ACC112 (cell line): ENCODE measurements around the gene CYSRT1.

Source experiments
- H2AFZ ChIP-seq: fragments of 200-600 bp; sonication (generic); one replicate; pipeline ENCODE4 v1.6.0; 2017; ENCODE audit warnings: antibody characterized with exemption, low read length; ENCODE audit not compliant: unreplicated experiment
- H3K27ac ChIP-seq: fragments of 200-600 bp; sonication (generic); 2 replicates; pipeline ENCODE4 v1.5.1; 2014; ENCODE audit warnings: low read depth, mild to moderate bottlenecking, antibody characterized with exemption, low read length, moderate library complexity
- H3K27me3 ChIP-seq: fragments of 200-600 bp; sonication (generic); 2 replicates; pipeline ENCODE4 v1.6.1; 2014; ENCODE audit warnings: mild to moderate bottlenecking, antibody characterized with exemption, low read length, moderate library complexity, mixed read lengths; ENCODE audit not compliant: insufficient read depth
- H3K36me3 ChIP-seq: fragments of 200-600 bp; sonication (generic); 2 replicates; pipeline ENCODE4 v1.6.1; 2016; ENCODE audit warnings: mild to moderate bottlenecking, antibody characterized with exemption, low read length, moderate library complexity, mixed read lengths; ENCODE audit not compliant: insufficient read depth
- H3K4me1 ChIP-seq: fragments of 200-600 bp; sonication (generic); one replicate; pipeline ENCODE4 v1.6.1; 2016; ENCODE audit warnings: low read length, mixed read lengths; ENCODE audit not compliant: insufficient read depth, unreplicated experiment, control insufficient read depth
- H3K4me3 ChIP-seq: fragments of 200-600 bp; sonication (generic); 2 replicates; pipeline ENCODE4 v1.5.1; 2014; ENCODE audit warnings: mild to moderate bottlenecking, low read depth, low read length
- H3K79me2 ChIP-seq: fragments of 200-600 bp; sonication (generic); one replicate; pipeline ENCODE4 v1.6.0; 2016; ENCODE audit warnings: low read length; ENCODE audit not compliant: control insufficient read depth, unreplicated experiment, insufficient read depth

Gene CYSRT1

GRCh38 chr9:137269231-137269772 lies 44.3 kb downstream of the CYSRT1 start:
- H3K79me2 ChIP-seq: peaks cover 5% of the 10 kb centered on the region
- peaks cover 17% of the 10 kb centered on the region; the same call in 1 of the 2 replicates for H3K36me3 ChIP-seq
- peaks cover 15% of the 10 kb centered on the region for H3K4me1 ChIP-seq
- no peaks in the 10 kb centered on the region for H3K27me3 ChIP-seq
- no peak overlapping the region for H3K27ac ChIP-seq
- no peak overlapping the region for H2AFZ ChIP-seq
- no peak overlapping the region for H3K4me3 ChIP-seq

- Histone ChIP-seq H2AFZ (no peak overlapping the region), H3K4me3 (no peak overlapping the region), H3K27ac (no peak overlapping the region), H3K4me1 (peaks cover 23% of the 10 kb centered on the region), H3K79me2 (peaks cover 5% of the 10 kb centered on the region), H3K27me3 (no peaks in the 10 kb centered on the region), H3K36me3 (peaks cover 13% of the 10 kb centered on the region; the same call in 1 of the 2 replicates)
These were observed 46.1 kb downstream of the CYSRT1 start for GRCh38 chr9:137270929-137271695.

- peaks cover 29% of the 10 kb centered on the region for H3K4me1 ChIP-seq
- H3K79me2 ChIP-seq: peaks cover 5% of the 10 kb centered on the region
- H3K27ac ChIP-seq: no peak overlapping the region
- H3K36me3 ChIP-seq: peaks cover 13% of the 10 kb centered on the region; the same call in 1 of the 2 replicates
- no peak overlapping the region for H2AFZ ChIP-seq
- no peaks in the 10 kb centered on the region for H3K27me3 ChIP-seq
- no peak overlapping the region for H3K4me3 ChIP-seq
These were observed 46.7 kb downstream of the CYSRT1 start for GRCh38 chr9:137271696-137272076.

GRCh38 chr9:137272241-137273094 lies 47.5 kb downstream of the CYSRT1 start:
- peaks cover 36% of the 10 kb centered on the region for H3K4me1 ChIP-seq
- no peak overlapping the region for H2AFZ ChIP-seq
- H3K27ac ChIP-seq: no peak overlapping the region
- peaks cover 13% of the 10 kb centered on the region; the same call in 1 of the 2 replicates for H3K36me3 ChIP-seq
- no peaks in the 10 kb centered on the region for H3K27me3 ChIP-seq
- H3K79me2 ChIP-seq: peaks cover 5% of the 10 kb centered on the region
- H3K4me3 ChIP-seq: no peak overlapping the region

- no peak overlapping the region for H2AFZ ChIP-seq
- peaks cover 13% of the 10 kb centered on the region; the same call in 1 of the 2 replicates for H3K36me3 ChIP-seq
- H3K79me2 ChIP-seq: peaks cover 7% of the 10 kb centered on the region
- H3K27ac ChIP-seq: no peak overlapping the region
- H3K27me3 ChIP-seq: no peaks in the 10 kb centered on the region
- no peak overlapping the region for H3K4me3 ChIP-seq
- peaks cover 33% of the 10 kb centered on the region for H3K4me1 ChIP-seq
These were observed 48.1 kb downstream of the CYSRT1 start for GRCh38 chr9:137273095-137273490.

- Histone ChIP-seq H3K4me1 (peaks cover 26% of the 10 kb centered on the region), H3K4me3 (no peak overlapping the region), H3K36me3 (peaks cover 13% of the 10 kb centered on the region; the same call in 1 of the 2 replicates)
These were observed 48.8 kb downstream of the CYSRT1 start for GRCh38 chr9:137273611-137274320.

GRCh38 chr9:137275203-137275587 lies 50.2 kb downstream of the CYSRT1 start:
- Histone ChIP-seq H3K27me3 (no peaks in the 10 kb centered on the region), H3K36me3 (peaks cover 10% of the 10 kb centered on the region; the same call in 1 of the 2 replicates), H3K27ac (no peak overlapping the region), H2AFZ (no peak overlapping the region), H3K4me3 (no peak overlapping the region), H3K4me1 (peaks cover 24% of the 10 kb centered on the region), H3K79me2 (peaks cover 6% of the 10 kb centered on the region)

More at GRCh38 chr9:137273611-137274320, 48.8 kb downstream of the CYSRT1 start:
- H3K27ac ChIP-seq: no peak overlapping the region
- no peaks in the 10 kb centered on the region for H3K27me3 ChIP-seq
- H3K79me2 ChIP-seq: peaks cover 7% of the 10 kb centered on the region
- no peak overlapping the region for H2AFZ ChIP-seq
